Sigmoid colon (tissue), 7 donors: ENCODE results near the gene USP31. TPM values are rescaled to one million over a fixed set of nuclear protein-coding genes. Genes with fewer than 3 reads are reported as not detected.

Experiments
- DNase-seq: peaks from one replicate; pipeline ENCODE4 v3.0.0-alpha.2; 2019
- H3K27ac ChIP-seq, 4 donors: fragments of 200-600 bp; sonication (generic); one replicate each; pipeline ENCODE4 v1.5.1; 2016 to 2019; ENCODE audit warnings: mild to moderate bottlenecking in 1 of 4
- H3K27me3 ChIP-seq, 3 donors: fragments of 200-600 bp; sonication (generic); one replicate each; pipeline ENCODE4 v1.5.1; 2019; ENCODE audit warnings: mild to moderate bottlenecking in 1 of 3
- H3K36me3 ChIP-seq, 4 donors: fragments of 200-600 bp; sonication (generic); one replicate each; pipeline ENCODE4 v1.5.1; 2016 to 2019
- H3K4me1 ChIP-seq, 4 donors: fragments of 200-600 bp; sonication (generic); one replicate each; pipeline ENCODE4 v1.5.1; 2017 to 2019
- H3K4me3 ChIP-seq, 4 donors: fragments of 200-600 bp; sonication (generic); one replicate each; pipeline ENCODE4 v1.5.1; 2017 to 2019; ENCODE audit warnings: mild to moderate bottlenecking in 2 of 4, moderate library complexity in 1 of 4
- H3K9me3 ChIP-seq, 4 donors: fragments of 200-600 bp in 3 of 4; sonication (generic) in 3 of 4; one replicate each; pipeline versions ENCODE4 v1.5.1 to v1.6.1; 2013 to 2019
- EP300 ChIP-seq, 4 donors: sonication (generic); formaldehyde crosslinking; IDR thresholded peaks; one replicate each; pipeline ENCODE4 v1.6.1; 2017; ENCODE audit warnings: antibody characterized with exemption in 4 of 4
- POLR2A ChIP-seq, 2 donors: fragments of 450-650 bp; IDR thresholded peaks; one replicate each; pipeline ENCODE4 v1.6.1; 2016; ENCODE audit warnings: antibody characterized with exemption in 2 of 2, mild to moderate bottlenecking in 2 of 2, moderate library complexity in 2 of 2
- POLR2AphosphoS5 ChIP-seq, 4 donors: sonication (generic); formaldehyde crosslinking; IDR thresholded peaks; one replicate each; pipeline ENCODE4 v1.6.1; 2017; ENCODE audit warnings: antibody characterized with exemption in 4 of 4
- WGBS, 2 donors: extraction: QIAGEN DNeasy Blood & Tissue Kit; methylation state at CpG; one replicate each; pipeline ENCODE4 v1.1.7; 2013; 5-methylcytosine and 5-hydroxymethylcytosine counted together
- intact Hi-C: fragments of 100-400 bp; cut with DNase I; formaldehyde crosslinking; loops from one replicate; pipeline ENCODE4 v1.15.1; 2023
- polyA plus RNA-seq, 3 donors: library from polyadenylated mRNA; stranded (reverse); fragments of 200-250 nt; gene quantifications; one replicate each; pipeline ENCODE4 v1.2.3, GENCODE V29; 2013
- total RNA-seq, 4 donors: library from RNA; depleted of rRNA; stranded (reverse); fragments of >200 nt; gene quantifications; one replicate each; pipeline ENCODE4 v1.1.0, GENCODE V29; 2016
- TF ChIP-seq, protein P1 (sequence below), 4 experiments: fragments of 450-650 bp in 3 of 4; fragments of 200-600 bp in 1 of 4; IDR thresholded peaks; one replicate each; pipeline ENCODE4 v1.5.1; 2016 to 2019; ENCODE audit warnings: antibody characterized with exemption in 4 of 4, mild to moderate bottlenecking in 3 of 4, moderate library complexity in 2 of 4
- donor health status: healthy with polysubstance abuse.
- donor health status: Bipolar disorder and iron deficiency.
- donor health status: healthy.

USP31 gene
- total and polyA plus RNA-seq, 7 donors: 0.60 to 21.0 (median 12.7) TPM

DNA sequence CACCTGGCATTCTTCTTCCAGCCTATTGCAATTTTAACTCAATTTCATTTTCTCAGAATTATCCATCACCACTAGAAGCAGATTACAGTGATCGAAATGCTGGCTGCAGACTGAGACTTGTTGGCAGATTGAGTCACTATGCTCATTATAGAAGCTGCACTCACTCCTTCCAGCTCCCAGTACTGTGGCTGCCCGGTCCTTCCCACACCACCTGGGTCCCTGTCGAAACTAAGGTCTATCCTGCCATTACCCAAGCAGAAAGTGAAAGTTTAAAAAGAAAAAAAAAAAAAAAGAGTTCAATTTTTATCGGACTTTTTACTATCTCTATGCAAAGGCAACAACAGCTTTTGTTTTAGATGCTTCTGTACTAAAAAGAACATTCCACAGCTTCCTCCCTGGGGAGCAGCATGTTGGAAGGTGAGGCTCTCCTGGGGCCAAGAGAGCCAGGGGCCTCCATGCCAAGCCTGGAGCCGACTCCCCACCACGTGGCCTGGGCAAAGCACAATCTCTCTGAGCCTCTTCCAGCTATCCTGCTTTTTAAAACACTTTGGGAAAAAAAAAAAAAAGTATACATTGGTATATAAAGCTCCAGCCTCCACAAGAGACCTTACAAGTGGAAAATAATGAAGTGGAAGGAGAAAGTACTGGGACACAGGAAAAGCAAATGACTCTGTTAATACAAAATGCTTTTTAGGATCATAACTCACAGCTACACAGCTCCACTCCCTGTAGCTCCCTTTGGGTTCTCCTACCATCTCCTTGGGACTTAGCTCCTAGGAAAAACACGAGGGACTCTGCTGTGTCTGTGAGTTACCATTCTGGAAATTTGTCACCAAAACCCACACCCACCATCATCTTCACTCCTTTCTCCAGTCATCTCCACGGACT is 77.8 kb downstream of the USP31 start:
- H3K27ac ChIP-seq: peak overlapping the region; percentile 50 to 83 (median 76)
- H3K4me3 ChIP-seq: peak overlapping the region in 1 of 4 donors; percentile 6
- intact Hi-C loops: loop anchor here (2.0 kb wide), 1 partner anchor 77 kb away; the partner anchor contains the start of gene USP31
- no peak for DNase-seq
- peaks cover 0 to 30% (median 25%) of the 10 kb centered on the region in 4 donors for H3K4me1 ChIP-seq
- H3K36me3 ChIP-seq: peaks cover 11 to 53% (median 29%) of the 10 kb centered on the region in 4 donors
- TF ChIP-seq POLR2AphosphoS5 (IDR thresholded peaks at IDR 0.05) (peak in 1 of 4 donors; percentile 25), POLR2A (IDR thresholded peaks at IDR 0.05) (no peak), EP300 (IDR thresholded peaks at IDR 0.05) (no peak)
- TF ChIP-seq, protein P1, sequence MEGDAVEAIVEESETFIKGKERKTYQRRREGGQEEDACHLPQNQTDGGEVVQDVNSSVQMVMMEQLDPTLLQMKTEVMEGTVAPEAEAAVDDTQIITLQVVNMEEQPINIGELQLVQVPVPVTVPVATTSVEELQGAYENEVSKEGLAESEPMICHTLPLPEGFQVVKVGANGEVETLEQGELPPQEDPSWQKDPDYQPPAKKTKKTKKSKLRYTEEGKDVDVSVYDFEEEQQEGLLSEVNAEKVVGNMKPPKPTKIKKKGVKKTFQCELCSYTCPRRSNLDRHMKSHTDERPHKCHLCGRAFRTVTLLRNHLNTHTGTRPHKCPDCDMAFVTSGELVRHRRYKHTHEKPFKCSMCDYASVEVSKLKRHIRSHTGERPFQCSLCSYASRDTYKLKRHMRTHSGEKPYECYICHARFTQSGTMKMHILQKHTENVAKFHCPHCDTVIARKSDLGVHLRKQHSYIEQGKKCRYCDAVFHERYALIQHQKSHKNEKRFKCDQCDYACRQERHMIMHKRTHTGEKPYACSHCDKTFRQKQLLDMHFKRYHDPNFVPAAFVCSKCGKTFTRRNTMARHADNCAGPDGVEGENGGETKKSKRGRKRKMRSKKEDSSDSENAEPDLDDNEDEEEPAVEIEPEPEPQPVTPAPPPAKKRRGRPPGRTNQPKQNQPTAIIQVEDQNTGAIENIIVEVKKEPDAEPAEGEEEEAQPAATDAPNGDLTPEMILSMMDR (IDR thresholded peaks at IDR 0.05): no peak
- H3K9me3 ChIP-seq: no peaks in the 10 kb centered on the region
- WGBS, 2 donors: 38 to 59% methylated on average over 8 of the region's 8 CpGs
- H3K27me3 ChIP-seq: no peaks in the 10 kb centered on the region

DNA sequence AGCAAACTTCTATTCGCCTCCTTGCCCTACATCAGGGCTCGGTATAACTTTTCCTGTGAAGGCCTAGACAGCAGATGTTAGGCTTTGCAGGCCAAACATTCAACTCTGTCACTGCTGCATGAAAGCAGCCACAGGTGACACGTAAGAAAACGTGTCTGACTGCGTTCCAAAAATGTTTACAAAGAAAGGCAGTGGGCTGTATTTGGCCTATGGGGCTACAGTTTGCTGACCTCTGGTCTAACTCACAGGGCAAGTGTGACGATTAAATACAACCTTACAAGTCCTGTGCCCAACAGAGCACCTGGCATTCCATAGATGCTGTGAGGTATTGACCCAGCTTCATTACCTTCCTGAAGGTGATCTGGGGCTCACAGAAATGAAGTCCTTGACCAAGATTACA is 79.4 kb downstream of the USP31 start:
- intact Hi-C loops: loop anchor here (2.0 to 10.0 kb wide), 2 partner anchors 79 to 365 kb away; partner anchors contain the start of gene USP31
- WGBS, 2 donors: 95 to 96% methylated on average over 6 of the region's 6 CpGs

DNA sequence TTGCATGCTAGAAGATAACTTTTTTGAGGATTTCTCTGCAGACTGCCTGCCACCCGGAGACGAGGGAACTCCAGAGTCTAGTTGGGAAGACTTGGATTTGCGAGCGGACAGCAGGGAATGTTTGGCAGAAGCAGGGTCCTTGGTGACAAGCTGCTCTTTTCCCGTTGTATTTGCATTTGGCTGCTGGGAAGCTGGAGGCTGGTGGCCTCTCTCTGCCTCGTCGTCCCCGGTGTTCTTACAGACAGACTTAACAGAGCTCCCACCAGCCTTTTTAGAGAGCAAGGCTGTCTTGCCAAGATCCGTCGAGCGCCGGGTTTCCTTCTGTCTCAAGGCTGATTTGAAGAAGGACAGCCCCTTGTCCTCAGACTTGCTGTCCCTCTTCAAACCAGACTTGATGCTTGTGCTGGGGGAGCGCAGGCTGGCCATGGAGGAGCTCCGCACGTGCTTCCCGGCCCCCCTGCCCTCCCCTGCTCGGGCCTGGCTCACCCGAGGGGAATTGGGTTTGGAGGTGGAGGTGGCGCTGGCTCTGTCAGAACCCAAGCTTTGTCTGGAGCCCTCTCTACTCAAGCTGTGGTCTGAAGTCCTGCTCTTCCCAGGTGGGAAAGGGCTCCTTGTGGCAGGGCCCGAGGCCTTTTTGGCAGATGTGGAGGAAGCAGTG is 81.0 kb downstream of the USP31 start:
- TF ChIP-seq POLR2AphosphoS5 (IDR thresholded peaks at IDR 0.05): no peak
- H3K36me3 ChIP-seq: peaks cover 11 to 46% (median 29%) of the 10 kb centered on the region in 4 donors
- no peak for DNase-seq
- WGBS, 2 donors: 95 to 96% methylated on average over 20 of the region's 20 CpGs
- intact Hi-C loops: loop anchor here (10.0 kb wide), 1 partner anchor 367 kb away; no protein-coding TSS in a partner anchor
- H3K27me3 ChIP-seq: no peaks in the 10 kb centered on the region
- H3K4me1 ChIP-seq: peaks cover 0 to 29% (median 25%) of the 10 kb centered on the region in 4 donors
- H3K9me3 ChIP-seq: no peaks in the 10 kb centered on the region
- no peak overlapping the region for H3K27ac ChIP-seq
- H3K4me3 ChIP-seq: no peak overlapping the region

More for the DNA sequence above, 79.4 kb downstream of the USP31 start:
- Histone ChIP-seq H3K4me3 (no peak overlapping the region), H3K27ac (peak overlapping the region in 1 of 4 donors; percentile 83), H3K4me1 (peaks cover 0 to 30% (median 25%) of the 10 kb centered on the region in 4 donors), H3K27me3 (no peaks in the 10 kb centered on the region), H3K9me3 (no peaks in the 10 kb centered on the region), H3K36me3 (peaks cover 11 to 55% (median 29%) of the 10 kb centered on the region in 4 donors)
- TF ChIP-seq POLR2A (IDR thresholded peaks at IDR 0.05): no peak
- no peak for TF ChIP-seq EP300 (IDR thresholded peaks at IDR 0.05)
- TF ChIP-seq POLR2AphosphoS5 (IDR thresholded peaks at IDR 0.05): no peak
- TF ChIP-seq, protein P1 (IDR thresholded peaks at IDR 0.05): no peak
- no peak for DNase-seq

DNA sequence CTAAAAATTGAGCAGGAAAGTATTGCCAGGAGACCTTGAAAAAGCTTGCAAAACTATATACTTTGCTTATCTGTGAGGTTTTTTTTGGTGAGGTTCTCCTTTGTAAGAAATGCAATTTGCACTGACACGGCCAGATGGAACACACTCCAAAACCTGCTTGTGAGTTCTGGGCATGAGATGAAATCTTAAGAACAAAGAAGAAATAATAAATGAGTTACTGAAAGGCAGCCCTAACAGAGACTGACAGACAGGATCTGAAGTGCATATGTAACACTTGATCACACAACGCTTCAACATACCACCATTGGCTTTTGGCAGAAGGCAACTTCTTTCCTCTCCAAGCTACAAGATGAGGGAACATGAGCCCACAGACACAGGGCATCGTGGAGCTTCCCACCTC is 82.6 kb downstream of the USP31 start:
- Histone ChIP-seq H3K36me3 (peaks cover 11 to 44% (median 29%) of the 10 kb centered on the region in 4 donors), H3K4me1 (peaks cover 0 to 16% (median 11%) of the 10 kb centered on the region in 4 donors), H3K9me3 (no peaks in the 10 kb centered on the region), H3K27me3 (no peaks in the 10 kb centered on the region), H3K4me3 (no peak overlapping the region), H3K27ac (no peak overlapping the region)
- WGBS, 2 donors: 90 to 91% methylated on average over 3 of the region's 3 CpGs
- TF ChIP-seq EP300 (IDR thresholded peaks at IDR 0.05): no peak
- TF ChIP-seq, protein P1 (IDR thresholded peaks at IDR 0.05): no peak
- TF ChIP-seq POLR2A (IDR thresholded peaks at IDR 0.05): no peak
- no peak for TF ChIP-seq POLR2AphosphoS5 (IDR thresholded peaks at IDR 0.05)
- no peak for DNase-seq
- intact Hi-C loops: loop anchor here (10.0 kb wide), 1 partner anchor 368 kb away; no protein-coding TSS in a partner anchor
